IgD-negative memory B cell (primary cell): ENCODE results near the gene TMEM214. TPM values are rescaled to one million over a fixed set of nuclear protein-coding genes. Genes with fewer than 3 reads are reported as not detected.

ENCODE experiments used
- H3K27ac Mint-ChIP-seq, 3 donors: one replicate each; pipeline ENCODE4 v1.8.0; 2020 to 2022; ENCODE audit warnings: mild to moderate bottlenecking in 3 of 3, mixed read lengths in 3 of 3, moderate library complexity in 1 of 3
- H3K27me3 Mint-ChIP-seq: one replicate; pipeline ENCODE4 v1.8.0; 2021; ENCODE audit warnings: mixed read lengths
- H3K36me3 Mint-ChIP-seq: one replicate; pipeline ENCODE4 v1.8.0; 2020; ENCODE audit warnings: mild to moderate bottlenecking, mixed read lengths
- H3K4me1 Mint-ChIP-seq, 3 donors: one replicate each; pipeline ENCODE4 v1.8.0; 2020 to 2022; ENCODE audit warnings: mixed read lengths in 3 of 3, mild to moderate bottlenecking in 1 of 3
- H3K4me3 Mint-ChIP-seq, 4 donors: one replicate each; pipeline ENCODE4 v1.8.0; 2020 to 2022; ENCODE audit warnings: mild to moderate bottlenecking in 4 of 4, mixed read lengths in 4 of 4, moderate library complexity in 3 of 4
- H3K9me3 Mint-ChIP-seq, 3 donors: one replicate each; pipeline ENCODE4 v1.8.0; 2020 to 2021; ENCODE audit warnings: mixed read lengths in 3 of 3, mild to moderate bottlenecking in 1 of 3
- polyA plus RNA-seq: library from polyadenylated mRNA; unstranded; fragments of 300-500 nt; fragmentation: Illumina TruSeq; gene quantifications from one replicate; pipeline ENCODE4 v1.2.3, GENCODE V29; 2021

TMEM214 gene
- polyA plus RNA-seq, 1 donor from 2014 or later, result 34.3 TPM

DNA sequence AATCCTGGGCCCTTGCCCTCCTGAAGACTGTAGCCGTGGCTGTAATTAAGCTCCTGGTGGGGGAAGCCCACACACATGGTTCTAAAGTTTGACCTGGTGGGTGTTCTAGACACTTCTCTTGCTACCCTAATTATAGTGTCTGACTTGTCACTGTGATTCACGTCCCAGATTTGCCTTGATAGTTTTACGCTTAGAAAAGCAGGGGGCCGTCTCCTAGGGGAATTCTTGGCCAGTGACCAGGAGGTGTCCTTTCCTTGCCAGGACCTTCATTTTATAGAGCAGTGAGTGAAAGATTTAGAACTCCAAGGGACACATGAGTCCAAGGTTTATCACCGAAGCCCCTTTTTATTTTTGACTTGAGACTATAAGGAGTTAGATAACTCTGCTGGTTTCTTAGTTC lies 9.0 kb downstream of the TMEM214 start:
- Mint-ChIP-seq H3K27me3 (no peaks in the 10 kb centered on the region), H3K4me3 (peak overlapping the region; percentile 42 to 85 (median 68)), H3K4me1 (peaks cover 14 to 23% (median 17%) of the 10 kb centered on the region in 3 donors), H3K36me3 (peaks cover 5% of the 10 kb centered on the region), H3K9me3 (no peaks in the 10 kb centered on the region), H3K27ac (peak overlapping the region; percentile 69 to 97 (median 96))

DNA sequence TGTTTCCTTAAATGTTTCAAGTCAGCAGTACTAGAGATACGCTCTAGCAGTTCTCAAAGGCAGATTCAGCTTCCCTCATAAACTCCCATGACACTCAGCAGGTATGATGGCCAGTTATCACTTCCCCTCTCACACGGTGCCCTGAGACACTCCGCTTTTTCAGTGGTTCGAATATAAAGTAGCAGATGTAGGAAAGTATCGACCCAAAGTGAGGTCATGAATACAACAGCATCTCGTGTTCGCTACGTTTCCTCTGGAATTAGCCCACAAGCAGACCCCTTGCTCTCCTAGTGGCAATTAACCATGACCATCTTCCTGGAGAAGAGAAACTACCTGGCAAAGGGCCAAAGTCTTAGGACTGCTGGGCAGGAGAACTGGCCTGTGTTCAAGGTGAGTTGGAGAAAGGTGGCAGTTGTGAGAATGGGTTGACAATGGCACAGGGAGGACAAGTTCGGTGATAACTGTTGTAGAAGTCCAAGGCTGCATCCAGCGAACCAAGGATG lies 9.4 kb downstream of the TMEM214 start:
- H3K27ac Mint-ChIP-seq, result peak overlapping the region; percentile 69 to 97 (median 96)
- H3K4me1 Mint-ChIP-seq, result peaks cover 14 to 23% (median 17%) of the 10 kb centered on the region in 3 donors
- H3K27me3 Mint-ChIP-seq, result no peaks in the 10 kb centered on the region
- H3K9me3 Mint-ChIP-seq, result no peaks in the 10 kb centered on the region
- peaks cover 5% of the 10 kb centered on the region for H3K36me3 Mint-ChIP-seq
- peak overlapping the region; percentile 42 to 85 (median 68) for H3K4me3 Mint-ChIP-seq

DNA sequence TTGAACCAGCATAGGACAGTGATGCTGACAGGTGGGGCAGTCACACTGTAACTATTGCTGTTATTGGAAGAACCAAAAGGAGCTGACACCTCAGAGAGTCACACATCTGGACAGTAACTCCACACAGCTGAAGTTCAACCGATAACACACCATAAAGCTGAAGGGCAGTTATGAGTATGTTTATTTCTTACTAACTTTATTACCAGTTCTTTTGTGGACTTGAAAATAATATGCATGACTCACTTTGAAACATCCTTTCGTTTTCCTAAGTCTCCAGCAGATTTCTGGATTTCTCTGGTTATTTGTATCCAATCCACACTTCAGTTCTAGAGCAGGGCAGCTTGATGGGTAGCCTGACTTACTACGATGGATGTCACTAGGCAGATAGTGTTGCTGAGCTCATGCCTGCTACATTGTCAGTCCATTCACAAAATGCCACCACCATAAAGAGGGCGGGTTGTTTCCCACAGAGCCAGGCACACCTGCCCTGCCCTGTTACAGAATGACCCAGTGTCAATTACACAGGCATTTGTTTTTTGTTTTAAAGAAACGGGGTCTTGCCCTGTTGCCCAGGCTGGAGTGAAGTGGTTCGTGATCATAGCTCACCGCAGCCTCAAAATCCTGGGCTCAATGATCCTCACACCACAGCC lies 10.3 kb downstream of the TMEM214 start:
- H3K27ac Mint-ChIP-seq, result peak overlapping the region; percentile 69 to 97 (median 96)
- H3K36me3 Mint-ChIP-seq, result peaks cover 5% of the 10 kb centered on the region
- H3K27me3 Mint-ChIP-seq, result no peaks in the 10 kb centered on the region
- peak overlapping the region in 2 of 4 donors; percentile 12 to 42 for H3K4me3 Mint-ChIP-seq
- H3K9me3 Mint-ChIP-seq, result no peaks in the 10 kb centered on the region
- peaks cover 14 to 24% (median 17%) of the 10 kb centered on the region in 3 donors for H3K4me1 Mint-ChIP-seq

DNA sequence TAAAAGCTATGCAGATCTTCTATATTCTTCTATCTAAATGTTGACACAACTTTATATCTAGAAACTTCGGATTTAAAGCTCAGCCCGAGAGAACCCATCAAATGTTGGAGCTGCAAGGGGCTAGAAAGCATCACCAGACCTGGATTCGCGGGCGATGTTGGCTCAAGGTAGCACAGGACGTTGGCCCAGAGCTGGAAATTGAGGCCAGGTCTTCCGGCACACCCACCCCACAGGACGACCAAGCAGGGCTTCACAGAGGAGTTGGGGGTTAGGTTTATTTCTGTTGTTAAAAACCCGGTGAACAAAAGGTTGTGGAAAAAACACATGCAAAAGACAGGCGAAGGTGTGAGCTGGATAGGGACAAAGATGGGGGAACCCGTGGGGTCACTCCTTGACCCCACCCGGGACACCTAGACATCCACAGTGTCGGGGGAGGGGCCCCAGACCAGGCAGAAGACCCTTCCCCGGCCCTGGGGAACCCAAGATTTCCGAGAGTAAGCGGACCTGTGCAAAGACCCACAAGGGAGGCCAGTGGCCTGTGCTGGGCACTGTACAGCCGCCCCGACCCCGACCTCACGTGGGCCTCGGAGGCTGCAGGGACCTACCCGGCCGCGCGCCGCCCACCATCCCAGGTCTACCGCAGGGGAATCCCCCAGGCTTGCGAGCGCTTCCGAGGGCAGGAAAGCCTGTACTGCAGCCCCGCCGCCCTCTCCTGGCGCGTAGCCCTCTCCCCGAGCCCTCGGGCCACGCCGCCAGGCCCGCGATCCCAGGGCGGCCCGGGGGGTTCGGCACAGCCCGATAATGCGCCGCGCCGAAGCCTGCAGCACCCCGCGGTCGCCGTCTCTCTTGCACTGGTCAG lies 16.9 kb downstream of the TMEM214 start:
- Mint-ChIP-seq H3K27ac (peak overlapping the region; percentile 100), H3K27me3 (peaks cover 6% of the 10 kb centered on the region), H3K4me1 (peaks cover 12 to 15% (median 15%) of the 10 kb centered on the region in 3 donors), H3K4me3 (peak overlapping the region; percentile 94 to 100 (median 97)), H3K36me3 (peaks cover 2% of the 10 kb centered on the region), H3K9me3 (peaks cover 0 to 7% (median 0%) of the 10 kb centered on the region in 3 donors)

DNA sequence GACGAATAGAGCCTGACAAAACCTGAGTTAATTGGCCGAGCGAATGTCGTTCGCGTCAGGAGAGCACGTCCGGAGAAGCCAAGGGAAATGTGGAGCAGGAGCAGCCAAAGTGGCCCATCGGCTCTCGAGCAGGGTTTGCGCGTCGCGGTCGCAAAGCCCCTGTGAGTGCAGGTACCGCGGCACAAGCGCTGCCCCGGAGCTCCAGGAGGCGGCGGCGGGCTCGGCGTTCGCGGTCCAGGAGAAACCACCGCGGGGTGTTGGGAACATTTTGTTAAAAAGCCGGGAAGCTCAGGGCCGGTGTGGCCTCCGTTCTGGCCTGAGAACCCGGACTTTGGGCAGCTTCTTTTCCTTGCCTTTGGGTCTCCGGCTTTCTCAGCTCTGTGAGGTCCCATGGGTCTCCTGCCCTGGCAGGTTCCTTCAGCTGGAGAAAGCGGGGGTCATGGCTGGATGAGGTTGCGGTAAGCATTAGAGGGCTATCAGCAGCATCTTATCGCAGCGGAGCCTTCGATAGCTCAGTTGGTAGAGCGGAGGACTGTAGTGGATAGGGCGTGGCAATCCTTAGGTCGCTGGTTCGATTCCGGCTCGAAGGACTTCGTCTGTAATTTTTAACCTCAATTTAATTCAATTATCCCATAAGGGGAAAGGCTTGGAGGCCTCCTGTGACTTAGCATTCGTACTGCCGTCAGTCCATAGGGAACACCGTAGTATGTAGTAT lies 17.7 kb downstream of the TMEM214 start:
- Mint-ChIP-seq H3K36me3 (peaks cover 2% of the 10 kb centered on the region), H3K9me3 (peaks cover 0 to 7% (median 0%) of the 10 kb centered on the region in 3 donors), H3K27me3 (peaks cover 6% of the 10 kb centered on the region), H3K4me3 (peak overlapping the region; percentile 94 to 100 (median 97)), H3K27ac (peak overlapping the region; percentile 100), H3K4me1 (peaks cover 12 to 15% (median 15%) of the 10 kb centered on the region in 3 donors)

DNA sequence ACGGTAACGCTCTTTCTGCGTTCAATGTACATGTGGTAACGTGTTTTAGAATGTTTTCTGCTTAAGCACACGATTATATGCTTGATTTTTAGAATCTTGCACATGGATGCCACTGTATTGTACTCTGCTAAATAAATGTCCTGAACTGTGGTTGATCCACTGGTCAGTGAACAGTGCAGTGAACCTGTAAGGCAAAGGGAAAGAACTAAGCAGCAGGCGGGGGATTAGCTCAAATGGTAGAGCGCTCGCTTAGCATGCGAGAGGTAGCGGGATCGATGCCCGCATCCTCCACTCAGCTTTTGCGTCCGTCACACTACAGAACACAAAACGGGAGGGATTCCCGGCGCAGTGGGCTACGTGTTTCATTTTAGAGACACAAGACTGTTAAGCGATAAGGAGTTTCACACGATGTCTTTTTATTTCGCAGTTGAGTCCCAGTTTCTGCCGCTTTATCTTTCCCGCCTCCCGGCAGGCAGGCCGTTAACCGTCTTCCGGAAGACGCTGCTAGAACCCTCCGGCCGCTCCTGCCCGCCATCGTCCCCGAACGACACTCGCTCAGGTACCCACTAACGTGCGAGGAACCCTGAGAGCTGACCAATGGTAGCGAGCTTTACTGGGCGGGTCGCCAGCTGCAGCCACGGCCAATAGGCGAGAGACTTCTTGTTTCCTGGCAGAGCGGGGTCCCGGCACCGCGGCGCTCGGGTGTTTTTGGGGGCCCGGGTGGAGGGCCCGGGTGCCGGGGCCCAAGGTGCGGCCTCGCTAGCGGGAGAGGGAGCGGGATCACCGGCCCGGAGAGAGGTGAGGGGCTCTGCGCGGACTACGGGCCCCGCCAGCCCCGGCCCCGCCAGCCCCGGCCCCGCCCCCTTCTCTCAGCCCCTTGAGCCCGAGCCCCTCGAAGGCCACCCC lies 18.5 kb downstream of the TMEM214 start, which contains the start of gene AGBL5:
Gene AGBL5 (plus strand): TSS at position 673 of the 906 bp plus-strand sequence. CDS start 1,291 bp downstream, outside the sequence.
- Mint-ChIP-seq H3K27me3 (peaks cover 6% of the 10 kb centered on the region), H3K9me3 (peaks cover 0 to 7% (median 0%) of the 10 kb centered on the region in 3 donors), H3K4me3 (peak within 1 kb of the TSS; percentile 94 to 100 (median 97)), H3K27ac (peak within 1 kb of the TSS; percentile 100), H3K36me3 (peaks cover 2% of the 10 kb centered on the region), H3K4me1 (peaks cover 12 to 15% (median 15%) of the 10 kb centered on the region in 3 donors)

DNA sequence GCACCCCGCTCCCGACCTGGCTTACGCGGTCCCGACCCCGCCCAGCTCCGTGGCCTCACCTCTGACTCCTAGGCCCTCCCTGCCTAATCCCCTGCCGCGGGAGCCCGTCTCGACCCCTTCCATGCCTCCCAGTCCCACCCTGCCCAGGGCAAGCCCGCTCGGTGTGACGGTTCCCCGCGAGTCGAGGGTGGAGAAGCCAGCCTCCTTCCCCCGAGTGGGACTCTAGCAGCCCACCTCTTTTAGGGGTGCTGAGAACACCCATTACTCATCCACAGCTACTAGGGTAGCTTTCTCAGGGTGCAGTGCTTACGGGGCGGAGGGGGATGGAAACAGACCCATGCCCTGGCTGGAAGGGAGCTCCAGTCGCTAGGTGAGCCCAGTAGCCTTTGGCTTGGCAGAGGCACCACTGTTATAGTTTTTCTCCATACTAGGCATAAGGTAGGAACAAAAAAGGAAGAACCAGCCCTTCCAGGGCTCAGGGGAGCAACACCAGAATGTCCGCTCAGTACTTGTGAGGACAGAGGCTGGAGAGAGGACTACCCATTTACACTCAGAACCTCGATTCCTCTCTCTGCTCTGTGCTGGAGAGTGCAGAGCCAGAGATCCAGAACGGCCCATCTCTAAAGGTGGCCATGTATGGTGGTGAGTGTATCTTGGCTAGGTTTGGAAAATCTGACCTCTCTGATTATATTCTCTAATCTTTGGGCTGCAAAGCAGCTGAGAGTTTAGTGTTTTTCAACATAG lies 19.3 kb downstream of the TMEM214 start:
- Mint-ChIP-seq H3K4me1 (peaks cover 12 to 15% (median 15%) of the 10 kb centered on the region in 3 donors), H3K27ac (peak overlapping the region; percentile 92 to 100 (median 100))

DNA sequence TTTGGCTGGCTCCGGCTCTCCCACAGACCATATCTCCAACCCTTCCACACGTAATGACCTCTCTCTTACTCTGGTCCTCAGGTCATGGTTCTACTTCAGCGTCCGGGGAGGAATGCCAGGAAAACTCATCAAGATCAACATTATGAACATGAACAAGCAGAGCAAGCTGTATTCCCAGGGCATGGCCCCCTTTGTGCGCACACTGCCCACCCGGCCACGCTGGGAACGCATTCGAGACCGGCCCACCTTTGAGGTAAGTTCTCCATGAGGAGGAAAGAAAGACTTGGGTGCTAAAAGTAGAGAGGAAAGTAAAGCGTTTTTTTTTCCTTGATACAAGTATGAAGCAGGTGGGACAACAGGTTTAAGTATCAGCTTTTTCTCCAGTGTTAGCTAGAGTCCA lies 20.6 kb downstream of the TMEM214 start:
- Mint-ChIP-seq H3K4me3 (peak overlapping the region; percentile 6 to 95 (median 64)), H3K4me1 (peaks cover 12 to 13% (median 13%) of the 10 kb centered on the region in 3 donors), H3K9me3 (peaks cover 0 to 7% (median 0%) of the 10 kb centered on the region in 3 donors), H3K27me3 (peaks cover 6% of the 10 kb centered on the region), H3K27ac (peak overlapping the region in 1 of 3 donors; percentile 100), H3K36me3 (peaks cover 2% of the 10 kb centered on the region)

More for the DNA sequence above, 19.3 kb downstream of the TMEM214 start:
- Mint-ChIP-seq H3K36me3 (peaks cover 2% of the 10 kb centered on the region), H3K4me3 (peak overlapping the region; percentile 94 to 100 (median 94)), H3K27me3 (peaks cover 6% of the 10 kb centered on the region), H3K9me3 (peaks cover 0 to 7% (median 0%) of the 10 kb centered on the region in 3 donors)

DNA sequence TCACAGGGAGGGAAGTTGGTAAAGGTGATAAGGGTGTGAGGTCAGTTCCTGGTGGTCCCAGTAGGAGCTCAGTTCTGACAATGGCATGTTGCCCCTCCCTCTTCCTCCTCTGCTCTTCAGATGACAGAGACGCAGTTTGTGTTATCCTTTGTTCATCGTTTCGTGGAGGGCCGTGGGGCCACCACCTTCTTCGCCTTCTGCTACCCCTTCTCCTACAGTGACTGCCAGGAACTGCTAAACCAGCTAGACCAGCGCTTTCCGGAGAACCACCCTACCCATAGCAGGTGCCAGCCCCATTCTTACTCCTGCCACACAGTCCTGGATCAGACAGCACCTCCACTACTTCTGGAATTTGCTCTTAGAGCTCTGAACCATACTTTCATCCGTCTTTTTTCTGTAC lies 21.0 kb downstream of the TMEM214 start:
- Mint-ChIP-seq H3K27ac (peak overlapping the region in 2 of 3 donors; percentile 3 to 100), H3K27me3 (peaks cover 6% of the 10 kb centered on the region), H3K4me3 (peak overlapping the region in 3 of 4 donors; percentile 67 to 95 (median 75)), H3K4me1 (peaks cover 12 to 16% (median 13%) of the 10 kb centered on the region in 3 donors), H3K36me3 (peaks cover 2% of the 10 kb centered on the region), H3K9me3 (peaks cover 0 to 7% (median 0%) of the 10 kb centered on the region in 3 donors)

DNA sequence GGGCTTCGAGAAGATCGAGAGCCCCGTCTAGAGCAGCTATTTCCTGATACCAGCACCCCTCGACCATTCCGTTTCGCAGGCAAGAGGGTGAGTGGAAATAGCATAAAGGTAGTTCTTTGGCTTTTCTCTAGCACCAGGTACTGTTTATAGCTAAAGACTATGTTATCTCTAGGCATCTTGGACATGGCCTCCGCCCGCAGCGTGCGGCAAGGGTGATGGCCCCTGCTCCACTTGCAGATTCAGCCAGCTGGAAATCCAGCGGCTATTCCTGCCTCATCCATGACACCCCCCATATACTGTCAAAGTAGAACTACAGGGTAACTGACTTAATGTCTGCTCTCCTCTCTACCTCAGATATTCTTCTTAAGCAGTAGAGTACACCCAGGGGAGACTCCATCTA lies 22.0 kb downstream of the TMEM214 start:
- Mint-ChIP-seq H3K9me3 (peaks cover 0 to 7% (median 0%) of the 10 kb centered on the region in 3 donors), H3K36me3 (peaks cover 2% of the 10 kb centered on the region), H3K27ac (peak overlapping the region in 2 of 3 donors; percentile 3 to 100), H3K4me3 (peak overlapping the region in 3 of 4 donors; percentile 12 to 95 (median 38)), H3K4me1 (peaks cover 10 to 12% (median 11%) of the 10 kb centered on the region in 3 donors), H3K27me3 (peaks cover 6% of the 10 kb centered on the region)

DNA sequence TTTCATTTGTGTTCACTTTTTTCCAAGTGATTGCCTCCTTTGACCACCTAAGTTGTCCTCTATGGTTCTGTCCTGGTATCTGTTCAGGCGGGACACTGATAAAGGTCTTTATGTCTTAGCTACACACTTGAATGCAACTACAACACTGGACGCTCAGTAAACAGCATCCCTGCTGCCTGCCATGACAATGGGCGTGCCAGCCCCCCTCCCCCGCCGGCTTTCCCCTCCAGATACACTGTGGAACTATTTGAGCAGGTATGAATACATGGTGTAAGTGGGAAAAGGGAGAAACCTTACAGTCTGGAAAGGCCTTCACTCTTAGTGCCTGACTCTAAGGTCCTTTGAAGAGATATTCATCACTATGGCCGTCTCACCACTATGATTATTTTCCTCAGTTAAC lies 24.4 kb downstream of the TMEM214 start:
- no peaks in the 10 kb centered on the region for H3K27me3 Mint-ChIP-seq
- H3K4me1 Mint-ChIP-seq, result peaks cover 0 to 7% (median 3%) of the 10 kb centered on the region in 3 donors
- H3K4me3 Mint-ChIP-seq, result peak overlapping the region in 1 of 4 donors; percentile 23
- H3K36me3 Mint-ChIP-seq, result no peaks in the 10 kb centered on the region
- peak overlapping the region in 1 of 3 donors; percentile 59 for H3K27ac Mint-ChIP-seq
- H3K9me3 Mint-ChIP-seq, result no peaks in the 10 kb centered on the region

DNA sequence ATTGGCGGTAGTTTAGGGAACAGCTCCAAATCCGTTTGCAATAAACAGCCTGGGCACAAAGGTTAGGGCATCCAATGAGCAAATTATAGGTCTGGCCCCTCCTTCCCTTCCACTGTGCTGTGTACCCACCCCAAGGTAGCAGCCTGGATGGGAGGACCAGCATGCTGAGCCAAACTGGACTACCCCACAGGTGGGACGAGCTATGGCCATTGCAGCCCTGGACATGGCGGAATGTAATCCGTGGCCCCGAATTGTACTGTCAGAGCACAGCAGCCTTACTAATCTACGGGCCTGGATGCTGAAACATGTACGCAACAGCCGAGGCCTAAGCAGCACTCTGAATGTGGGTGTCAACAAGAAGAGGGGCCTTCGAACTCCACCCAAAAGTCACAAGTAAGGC lies 25.4 kb downstream of the TMEM214 start:
- Mint-ChIP-seq H3K4me1 (peaks cover 3 to 6% (median 4%) of the 10 kb centered on the region in 3 donors), H3K27me3 (no peaks in the 10 kb centered on the region), H3K27ac (no peak overlapping the region), H3K9me3 (no peaks in the 10 kb centered on the region), H3K36me3 (no peaks in the 10 kb centered on the region), H3K4me3 (no peak overlapping the region)
